ENCODE measurements around the gene NAGPA. TPM values are rescaled to one million over a fixed set of nuclear protein-coding genes. Genes with fewer than 3 reads are reported as not detected.

The NAGPA gene
- total RNA-seq, 1 experiment from 2014 or later: 11.7 TPM

DNA sequence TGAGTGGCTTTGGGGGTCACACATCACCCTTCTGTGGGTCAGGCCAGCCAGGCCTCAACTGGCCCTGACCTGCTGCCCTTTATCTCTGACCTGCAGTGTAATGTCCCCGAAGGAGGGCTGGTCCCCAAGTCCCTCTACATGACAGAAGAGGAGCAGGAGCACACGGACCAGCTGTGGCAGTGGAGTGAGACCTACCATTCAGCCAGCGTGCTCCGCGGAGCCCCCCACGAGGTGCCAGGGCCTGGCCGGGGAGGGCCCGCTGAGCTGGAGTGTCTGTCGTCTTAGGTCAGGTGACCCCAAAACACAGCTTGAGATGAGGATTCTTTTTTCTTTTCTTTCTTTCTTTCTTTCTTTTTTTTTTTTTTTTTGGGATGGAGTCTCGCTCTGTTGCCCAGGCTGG, 26.5 kb downstream of the NAGPA start:
- POLR2A ChIA-PET (ENCODE audit: low non-redundant PET): no interaction called here
- no peaks in the 10 kb centered on the region for H3K9me3 ChIP-seq (ENCODE audit: low read depth, low read length, poor library complexity, severe bottlenecking)
- no peak for DNase-seq (ENCODE audit: low spot score)
- intact Hi-C loops (cut with micrococcal nuclease; ENCODE audit: unreplicated experiment): no loop called here
- H3K36me3 ChIP-seq (ENCODE audit: insufficient read depth, low read length, poor library complexity, severe bottlenecking): no peaks in the 10 kb centered on the region
- CTCF ChIA-PET: no interaction called here
- H3K27ac ChIP-seq (ENCODE audit: low read depth, low read length, poor library complexity, severe bottlenecking): no peak overlapping the region
- TF ChIP-seq, protein P1, sequence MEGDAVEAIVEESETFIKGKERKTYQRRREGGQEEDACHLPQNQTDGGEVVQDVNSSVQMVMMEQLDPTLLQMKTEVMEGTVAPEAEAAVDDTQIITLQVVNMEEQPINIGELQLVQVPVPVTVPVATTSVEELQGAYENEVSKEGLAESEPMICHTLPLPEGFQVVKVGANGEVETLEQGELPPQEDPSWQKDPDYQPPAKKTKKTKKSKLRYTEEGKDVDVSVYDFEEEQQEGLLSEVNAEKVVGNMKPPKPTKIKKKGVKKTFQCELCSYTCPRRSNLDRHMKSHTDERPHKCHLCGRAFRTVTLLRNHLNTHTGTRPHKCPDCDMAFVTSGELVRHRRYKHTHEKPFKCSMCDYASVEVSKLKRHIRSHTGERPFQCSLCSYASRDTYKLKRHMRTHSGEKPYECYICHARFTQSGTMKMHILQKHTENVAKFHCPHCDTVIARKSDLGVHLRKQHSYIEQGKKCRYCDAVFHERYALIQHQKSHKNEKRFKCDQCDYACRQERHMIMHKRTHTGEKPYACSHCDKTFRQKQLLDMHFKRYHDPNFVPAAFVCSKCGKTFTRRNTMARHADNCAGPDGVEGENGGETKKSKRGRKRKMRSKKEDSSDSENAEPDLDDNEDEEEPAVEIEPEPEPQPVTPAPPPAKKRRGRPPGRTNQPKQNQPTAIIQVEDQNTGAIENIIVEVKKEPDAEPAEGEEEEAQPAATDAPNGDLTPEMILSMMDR (conservative IDR thresholded peaks at IDR 0.05; ENCODE audit: low read depth, low read length): no peak
- TF ChIP-seq EZH2 (IDR thresholded peaks at IDR 0.05; ENCODE audit: borderline replicate concordance, low read depth, low read length, poor library complexity, severe bottlenecking): no peak
- H3K27me3 ChIP-seq (replicated peaks; ENCODE audit: insufficient read depth, low read depth, low read length, poor library complexity): peaks cover 36% of the 10 kb centered on the region
- H3K4me1 ChIP-seq (ENCODE audit: insufficient read depth, low read length, poor library complexity, severe bottlenecking): no peaks in the 10 kb centered on the region
- BruUV-seq (replicated peaks): no TSS peak
- no peak overlapping the region for H3K4me3 ChIP-seq (ENCODE audit: low read depth, low read length, poor library complexity, severe bottlenecking)

GRCh38 chr16:5006348-5007193, 27.2 kb downstream of the NAGPA start:
- no TSS peak for BruUV-seq (replicated peaks)
- H3K9me3 ChIP-seq (ENCODE audit: low read depth, low read length, poor library complexity, severe bottlenecking): no peaks in the 10 kb centered on the region
- peaks cover 29% of the 10 kb centered on the region for H3K27me3 ChIP-seq (replicated peaks; ENCODE audit: insufficient read depth, low read depth, low read length, poor library complexity)
- no peaks in the 10 kb centered on the region for H3K4me1 ChIP-seq (ENCODE audit: insufficient read depth, low read length, poor library complexity, severe bottlenecking)
- H3K27ac ChIP-seq (ENCODE audit: low read depth, low read length, poor library complexity, severe bottlenecking): no peak overlapping the region
- ChIA-PET CTCF (no interaction called here), POLR2A (ENCODE audit: low non-redundant PET) (no interaction called here)
- H3K4me3 ChIP-seq (ENCODE audit: low read depth, low read length, poor library complexity, severe bottlenecking): no peak overlapping the region
- H3K36me3 ChIP-seq (ENCODE audit: insufficient read depth, low read length, poor library complexity, severe bottlenecking): no peaks in the 10 kb centered on the region
- DNase-seq (ENCODE audit: low spot score): no peak
- intact Hi-C loops (cut with micrococcal nuclease; ENCODE audit: unreplicated experiment): no loop called here
- no peak for TF ChIP-seq EZH2 (IDR thresholded peaks at IDR 0.05; ENCODE audit: borderline replicate concordance, low read depth, low read length, poor library complexity, severe bottlenecking)
- TF ChIP-seq, protein P1 (conservative IDR thresholded peaks at IDR 0.05; ENCODE audit: low read depth, low read length): no peak

DNA sequence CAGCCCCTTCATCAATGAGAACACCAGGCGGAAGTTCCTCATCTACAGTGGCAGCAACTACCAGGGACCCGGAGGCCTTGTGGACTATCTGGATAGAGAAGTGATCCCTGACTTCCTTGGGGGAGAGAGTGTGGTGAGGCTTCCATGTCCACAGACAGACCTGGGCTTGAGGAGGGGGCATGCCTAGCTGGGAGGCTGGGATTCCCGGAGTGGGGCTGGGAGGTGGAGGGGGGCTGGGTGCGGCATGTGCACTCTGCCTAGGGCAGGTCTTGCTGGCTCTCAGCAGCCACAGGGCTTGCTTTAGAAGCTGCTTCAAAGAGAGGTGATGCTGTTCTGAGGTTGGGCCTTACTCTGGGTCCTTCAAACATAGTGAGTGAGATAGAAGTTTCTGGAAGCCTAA, 27.8 kb downstream of the NAGPA start:
- ChIA-PET CTCF (no interaction called here), POLR2A (ENCODE audit: low non-redundant PET) (no interaction called here)
- peaks cover 22% of the 10 kb centered on the region for H3K27me3 ChIP-seq (replicated peaks; ENCODE audit: insufficient read depth, low read depth, low read length, poor library complexity)
- no TSS peak for BruUV-seq (replicated peaks)
- intact Hi-C loops (cut with micrococcal nuclease; ENCODE audit: unreplicated experiment): no loop called here
- H3K36me3 ChIP-seq (ENCODE audit: insufficient read depth, low read length, poor library complexity, severe bottlenecking): no peaks in the 10 kb centered on the region
- H3K4me1 ChIP-seq (ENCODE audit: insufficient read depth, low read length, poor library complexity, severe bottlenecking): no peaks in the 10 kb centered on the region
- H3K9me3 ChIP-seq (ENCODE audit: low read depth, low read length, poor library complexity, severe bottlenecking): no peaks in the 10 kb centered on the region
- H3K4me3 ChIP-seq (ENCODE audit: low read depth, low read length, poor library complexity, severe bottlenecking): no peak overlapping the region
- TF ChIP-seq EZH2 (IDR thresholded peaks at IDR 0.05; ENCODE audit: borderline replicate concordance, low read depth, low read length, poor library complexity, severe bottlenecking): no peak
- TF ChIP-seq, protein P1 (conservative IDR thresholded peaks at IDR 0.05; ENCODE audit: low read depth, low read length): no peak
- H3K27ac ChIP-seq (ENCODE audit: low read depth, low read length, poor library complexity, severe bottlenecking): no peak overlapping the region
- DNase-seq (ENCODE audit: low spot score): no peak
